GM18508 (cell line): ENCODE data around the gene ENG.

Experiments used
- ATAC-seq: cut with Tn5 transposase; IDR thresholded peaks from one replicate; pipeline ENCODE4 v1.9.1; 2021; ENCODE audit warnings: moderate number of reproducible peaks; ENCODE audit not compliant: insufficient read depth, unreplicated experiment

Gene ENG

GRCh38 chr9:127802576-127803443, 51.6 kb downstream of the ENG start, which contains the start of gene FPGS:
Gene FPGS, plus strand, starts transcription at chr9:127802882. Its CDS starts 43 bp downstream, at chr9:127802925.
- no peak for ATAC-seq

- ATAC-seq: no peak
Observed at GRCh38 chr9:127801955-127802575, 52.4 kb downstream of the ENG start.

- no peak for ATAC-seq
Observed at GRCh38 chr9:127796852-127797370, 57.5 kb downstream of the ENG start.

GRCh38 chr9:127796225-127796813, 58.1 kb downstream of the ENG start:
- ATAC-seq: no peak

- ATAC-seq: no peak
Observed at GRCh38 chr9:127794001-127794791, 60.3 kb downstream of the ENG start.

GRCh38 chr9:127793093-127793708, 61.3 kb downstream of the ENG start:
- ATAC-seq: no peak

GRCh38 chr9:127792417-127793031, 61.9 kb downstream of the ENG start:
- no peak for ATAC-seq

GRCh38 chr9:127791085-127791484, 63.4 kb downstream of the ENG start:
- no peak for ATAC-seq

GRCh38 chr9:127790094-127790855, 64.2 kb downstream of the ENG start:
- ATAC-seq: no peak

GRCh38 chr9:127789179-127789578, 65.3 kb downstream of the ENG start:
- ATAC-seq: no peak

- no peak for ATAC-seq
Observed at GRCh38 chr9:127788337-127789011, 66.0 kb downstream of the ENG start.

- no peak for ATAC-seq
Observed at GRCh38 chr9:127786773-127787104, 67.7 kb downstream of the ENG start.

- no peak for ATAC-seq
Observed at GRCh38 chr9:127785933-127786772, 68.3 kb downstream of the ENG start, which contains the start of gene CDK9. Gene CDK9, plus strand, starts transcription at chr9:127786034. Its CDS starts 115 bp downstream, at chr9:127786149.

GRCh38 chr9:127785023-127785932, 69.2 kb downstream of the ENG start:
- ATAC-seq: no peak

GRCh38 chr9:127783111-127784008, 71.1 kb downstream of the ENG start:
- ATAC-seq: no peak
